ENCODE results near the gene LTK.

LTK gene

GRCh38 chr15:41556677-41557076 lies 43.0 kb upstream of the LTK start:
- DNase-seq (ENCODE audit: low read depth in 1 of 2, low spot score in 1 of 2): peak; percentile 45 to 73
- TF ChIP-seq GABPA (IDR thresholded peaks at IDR 0.05; ENCODE audit: low read depth): 0 out of 2 replicates have a peak, but pooled peaks have one; percentile 27
- TF ChIP-seq CTCF (IDR thresholded peaks at IDR 0.05; ENCODE audit: insufficient read depth, low read length): no peak
- peak; percentile 82 for TF ChIP-seq SPI1 (IDR thresholded peaks at IDR 0.05; ENCODE audit: borderline replicate concordance, low read depth)
- no peak for TF ChIP-seq REST (IDR thresholded peaks at IDR 0.05; ENCODE audit: insufficient replicate concordance, low read depth)
- TF ChIP-seq POLR2AphosphoS5 (IDR thresholded peaks at IDR 0.05; ENCODE audit: low read depth): no peak

GRCh38 chr15:41554915-41555314 lies 41.3 kb upstream of the LTK start:
- TF ChIP-seq POLR2AphosphoS5 (IDR thresholded peaks at IDR 0.05; ENCODE audit: low read depth) (no peak), CTCF (IDR thresholded peaks at IDR 0.05; ENCODE audit: insufficient read depth, low read length) (no peak), SPI1 (IDR thresholded peaks at IDR 0.05; ENCODE audit: borderline replicate concordance, low read depth) (no peak), GABPA (IDR thresholded peaks at IDR 0.05; ENCODE audit: low read depth) (no peak), REST (IDR thresholded peaks at IDR 0.05; ENCODE audit: insufficient replicate concordance, low read depth) (no peak)
- DNase-seq (ENCODE audit: low read depth in 1 of 2, low spot score in 1 of 2): no peak
- peaks cover 6% of the 10 kb centered on the region for H3K27me3 ChIP-seq (ENCODE audit: insufficient read depth, poor library complexity, severe bottlenecking)
- no peak overlapping the region for H3K27ac ChIP-seq (replicated peaks)
- H3K4me3 ChIP-seq (replicated peaks; ENCODE audit: insufficient read depth, low read length): no peak overlapping the region

More at GRCh38 chr15:41556677-41557076, 43.0 kb upstream of the LTK start:
- Histone ChIP-seq H3K27ac (replicated peaks) (no peak overlapping the region), H3K27me3 (ENCODE audit: insufficient read depth, poor library complexity, severe bottlenecking) (peaks cover 10% of the 10 kb centered on the region), H3K4me3 (replicated peaks; ENCODE audit: insufficient read depth, low read length) (no peak overlapping the region)

GRCh38 chr15:41554343-41554742 lies 40.7 kb upstream of the LTK start:
- TF ChIP-seq CTCF (IDR thresholded peaks at IDR 0.05; ENCODE audit: insufficient read depth, low read length): no peak
- no peak for TF ChIP-seq GABPA (IDR thresholded peaks at IDR 0.05; ENCODE audit: low read depth)
- TF ChIP-seq SPI1 (IDR thresholded peaks at IDR 0.05; ENCODE audit: borderline replicate concordance, low read depth): no peak
- no peak for TF ChIP-seq POLR2AphosphoS5 (IDR thresholded peaks at IDR 0.05; ENCODE audit: low read depth)
- TF ChIP-seq REST (IDR thresholded peaks at IDR 0.05; ENCODE audit: insufficient replicate concordance, low read depth): no peak
- Histone ChIP-seq H3K27ac (replicated peaks) (no peak overlapping the region), H3K4me3 (replicated peaks; ENCODE audit: insufficient read depth, low read length) (no peak overlapping the region), H3K27me3 (ENCODE audit: insufficient read depth, poor library complexity, severe bottlenecking) (no peaks in the 10 kb centered on the region)
- no peak for DNase-seq (ENCODE audit: low read depth in 1 of 2, low spot score in 1 of 2)
